Right forelimb (tissue), 1 donor: ENCODE measurements around the gene PKD1L1.

ENCODE experiments used
- DNase-seq: peaks from one replicate; pipeline ENCODE4 v3.0.0-alpha.2; 2018

PKD1L1 gene

GRCh38 chr7:47902013-47902412 is 46.3 kb downstream of the PKD1L1 start:
- no peak for DNase-seq

GRCh38 chr7:47901542-47901941 is 46.7 kb downstream of the PKD1L1 start:
- DNase-seq, result no peak

GRCh38 chr7:47897831-47898230 is 50.4 kb downstream of the PKD1L1 start:
- no peak for DNase-seq

GRCh38 chr7:47896809-47897423 is 51.4 kb downstream of the PKD1L1 start:
- DNase-seq, result no peak

- no peak for DNase-seq
These were observed 53.2 kb downstream of the PKD1L1 start for GRCh38 chr7:47895026-47895425.

- no peak for DNase-seq
These were observed 54.4 kb downstream of the PKD1L1 start for GRCh38 chr7:47893721-47894365.

GRCh38 chr7:47893238-47893637 is 55.0 kb downstream of the PKD1L1 start:
- DNase-seq, result no peak

GRCh38 chr7:47890606-47891005 is 57.7 kb downstream of the PKD1L1 start:
- DNase-seq, result no peak

- DNase-seq, result no peak
These were observed 58.1 kb downstream of the PKD1L1 start for GRCh38 chr7:47890125-47890524.

- no peak for DNase-seq
These were observed 58.5 kb downstream of the PKD1L1 start for GRCh38 chr7:47889723-47890122.

- no peak for DNase-seq
These were observed 59.6 kb downstream of the PKD1L1 start for GRCh38 chr7:47888371-47889265.

- DNase-seq, result no peak
These were observed 61.1 kb downstream of the PKD1L1 start for GRCh38 chr7:47887016-47887640.

- DNase-seq, result no peak
These were observed 62.1 kb downstream of the PKD1L1 start for GRCh38 chr7:47885987-47886811.

GRCh38 chr7:47885309-47885986 is 62.8 kb downstream of the PKD1L1 start:
- no peak for DNase-seq

- DNase-seq, result no peak
These were observed 63.6 kb downstream of the PKD1L1 start for GRCh38 chr7:47884675-47885074.

GRCh38 chr7:47882635-47883034 is 65.6 kb downstream of the PKD1L1 start:
- DNase-seq, result no peak

GRCh38 chr7:47881256-47881655 is 67.0 kb downstream of the PKD1L1 start:
- DNase-seq, result no peak

GRCh38 chr7:47878662-47879061 is 69.6 kb downstream of the PKD1L1 start:
- no peak for DNase-seq

- no peak for DNase-seq
These were observed 70.9 kb downstream of the PKD1L1 start for GRCh38 chr7:47877336-47877735.

- no peak for DNase-seq
These were observed 72.1 kb downstream of the PKD1L1 start for GRCh38 chr7:47875998-47876744.

GRCh38 chr7:47875406-47875805 is 72.9 kb downstream of the PKD1L1 start:
- DNase-seq, result no peak
